Keratinocyte (primary cell): Measurements from ENCODE around the gene BBOF1.

Experiments
- CTCF ChIP-seq, 3 experiments: IDR thresholded peaks in 1 of 3; conservative IDR thresholded peaks in 1 of 3; optimal IDR thresholded peaks in 1 of 3; 2 replicates in 2 of 3; 3 replicates in 1 of 3; pipeline versions ENCODE3 to v1.5.1; 2011; ENCODE audit warnings: low read length in 3 of 3, mild to moderate bottlenecking in 3 of 3, moderate library complexity in 2 of 3, control low read depth in 1 of 3, inconsistent platforms in 1 of 3; ENCODE audit not compliant: insufficient read depth in 2 of 3; ENCODE audit errors: extremely low read depth in 1 of 3
- EZH2 ChIP-seq: IDR thresholded peaks from one replicate; pipeline ENCODE4 v1.6.1; 2012; ENCODE audit warnings: inconsistent platforms, mild to moderate bottlenecking, low read length, moderate library complexity

- TF ChIP-seq CTCF (optimal IDR thresholded peaks at IDR 0.05 in 1 of 3, IDR thresholded peaks at IDR 0.05 in 1 of 3, conservative IDR thresholded peaks at IDR 0.05 in 1 of 3; ENCODE audit: extremely low read depth in 1 of 3, insufficient read depth in 2 of 3, low read length in 3 of 3) (no peak), EZH2 (no peak)
Measured at GRCh38 chr14:73991092-73991491, 28.1 kb upstream of the BBOF1 start.
